Glomerular visceral epithelial cell (primary cell): ENCODE data around the gene SLC6A7.

Experiments used
- DNase-seq: peaks from one replicate; pipeline ENCODE4 v3.0.0-alpha.2; 2016; ENCODE audit errors: extremely low spot score

Gene SLC6A7

DNA sequence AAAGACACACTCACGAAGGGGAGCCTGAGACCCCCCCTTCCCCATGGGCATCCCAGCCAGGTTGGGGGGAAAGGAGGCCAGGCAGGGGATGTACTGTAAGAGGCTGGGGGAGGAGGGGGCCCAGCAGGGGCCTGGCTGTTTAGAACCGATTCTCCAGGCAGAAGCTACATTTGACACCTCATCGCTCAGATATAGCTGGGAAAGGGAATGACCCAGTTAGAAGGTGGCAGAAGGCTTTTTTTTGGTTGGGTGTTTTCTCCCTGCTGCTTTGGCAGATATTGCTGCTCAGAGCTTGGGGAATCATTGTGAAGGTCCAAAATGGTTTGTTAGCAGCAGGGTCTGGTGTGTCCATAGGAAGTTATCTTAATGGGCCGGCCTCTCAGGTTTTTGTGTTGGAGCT, 17.3 kb upstream of the SLC6A7 start:
- no peak for DNase-seq

DNA sequence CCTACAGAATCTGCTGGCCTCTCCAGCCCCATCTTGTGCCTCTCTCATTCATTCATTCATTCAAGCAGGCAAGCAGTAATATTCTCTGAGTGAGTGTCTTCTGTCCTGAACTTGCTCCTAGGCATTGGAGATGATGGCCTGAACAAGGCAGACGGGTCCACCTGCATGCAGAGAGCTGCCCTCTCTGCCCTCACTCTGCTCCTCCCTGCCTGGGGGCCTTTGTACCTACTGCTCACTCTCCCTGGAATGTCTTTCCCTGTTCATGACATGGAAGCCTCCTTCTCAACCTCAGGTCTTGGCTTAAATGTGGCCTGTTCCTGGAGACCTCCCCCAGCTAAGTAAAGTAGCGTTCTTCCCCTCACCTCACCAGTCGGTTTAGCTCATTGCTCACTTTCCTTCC, 16.7 kb upstream of the SLC6A7 start:
- DNase-seq: no peak

DNA sequence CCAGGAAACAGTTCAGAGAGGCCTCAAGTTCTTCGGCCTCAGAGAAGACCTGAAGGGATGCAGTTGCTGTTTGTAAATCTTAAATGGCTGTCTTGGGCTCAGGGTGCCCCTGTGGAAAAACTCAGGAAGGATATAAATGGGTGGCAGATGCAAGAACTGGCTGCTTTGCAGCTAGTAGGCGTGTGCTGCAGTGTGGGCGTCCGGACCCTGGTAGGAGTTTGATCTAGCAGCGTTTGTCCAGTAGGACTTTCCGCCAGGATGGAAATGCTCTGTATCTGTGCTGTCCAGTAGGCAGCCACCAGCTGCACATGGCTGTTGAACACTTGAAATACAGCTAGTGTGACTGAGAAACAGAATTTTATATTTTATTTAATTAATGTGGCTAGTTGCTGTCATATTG, 15.6 kb upstream of the SLC6A7 start:
- no peak for DNase-seq

DNA sequence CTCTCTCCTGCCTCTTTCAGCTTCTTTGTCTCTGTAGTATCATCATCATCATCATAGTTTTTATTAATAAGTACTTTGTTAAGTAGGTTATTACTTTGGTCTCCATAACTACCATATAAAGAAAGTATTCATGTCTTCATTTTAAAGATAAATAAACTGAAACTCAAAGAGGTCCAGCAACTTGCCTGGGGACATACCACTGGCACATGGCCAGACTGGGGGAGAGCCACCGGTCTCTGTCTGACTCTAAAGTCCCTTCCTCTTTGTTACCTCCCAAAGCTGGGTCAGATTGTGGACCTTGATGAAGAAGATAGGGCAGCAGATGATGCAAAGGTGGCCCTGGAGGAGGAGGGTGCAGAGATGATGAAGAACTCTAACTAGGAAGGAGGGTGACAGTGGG, 14.8 kb upstream of the SLC6A7 start:
- DNase-seq: no peak

DNA sequence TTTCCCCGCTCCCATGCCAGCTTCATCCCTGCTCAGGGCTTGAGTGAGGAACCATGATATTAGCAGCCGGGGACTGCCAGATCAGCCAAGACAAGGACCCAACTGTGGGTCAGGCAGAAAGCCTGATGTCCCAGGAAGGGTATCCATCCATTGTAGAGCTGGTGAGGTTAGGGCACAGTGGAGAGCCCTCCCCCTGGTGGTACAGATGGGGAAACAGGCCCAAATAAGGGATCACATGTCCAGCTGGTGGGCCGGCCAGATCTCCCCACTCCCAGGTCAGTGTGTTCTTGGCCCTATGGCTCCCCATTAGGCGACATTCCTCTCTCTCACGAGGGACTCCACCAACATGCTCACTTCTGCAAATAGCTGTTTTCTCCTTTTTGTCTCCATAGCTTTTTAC, 14.3 kb upstream of the SLC6A7 start:
- peak; percentile 40 for DNase-seq

- DNase-seq: peak; percentile 13
These were observed 13.0 kb upstream of the SLC6A7 start for GRCh38 chr5:150176745-150177477.

DNA sequence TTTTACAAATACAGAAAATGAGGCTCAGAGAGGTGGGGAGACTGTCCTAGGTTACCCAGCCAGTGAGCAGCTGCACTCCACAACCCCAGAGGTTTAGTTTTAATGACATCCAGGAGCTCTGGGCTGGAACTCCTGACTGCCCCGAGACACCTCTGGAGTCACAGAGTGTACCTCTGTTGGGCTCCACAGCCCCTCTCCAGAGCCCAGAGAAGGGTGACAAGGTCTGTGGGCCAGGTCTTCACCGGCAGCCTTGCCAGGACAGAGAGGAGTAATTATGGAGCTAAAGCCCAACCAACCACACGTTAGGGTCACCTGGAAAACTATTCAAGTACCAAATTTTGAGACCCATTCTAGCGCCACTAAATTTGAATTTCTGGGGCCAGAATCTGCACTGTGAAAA, 12.1 kb upstream of the SLC6A7 start:
- no peak for DNase-seq

GRCh38 chr5:150178262-150178661, 11.6 kb upstream of the SLC6A7 start:
- DNase-seq: peak; percentile 25

- DNase-seq: no peak
These were observed 10.7 kb upstream of the SLC6A7 start for GRCh38 chr5:150179019-150179620.

GRCh38 chr5:150180241-150181026, 9.4 kb upstream of the SLC6A7 start:
- no peak for DNase-seq

GRCh38 chr5:150181027-150181426, 8.8 kb upstream of the SLC6A7 start:
- DNase-seq: peak; percentile 28

DNA sequence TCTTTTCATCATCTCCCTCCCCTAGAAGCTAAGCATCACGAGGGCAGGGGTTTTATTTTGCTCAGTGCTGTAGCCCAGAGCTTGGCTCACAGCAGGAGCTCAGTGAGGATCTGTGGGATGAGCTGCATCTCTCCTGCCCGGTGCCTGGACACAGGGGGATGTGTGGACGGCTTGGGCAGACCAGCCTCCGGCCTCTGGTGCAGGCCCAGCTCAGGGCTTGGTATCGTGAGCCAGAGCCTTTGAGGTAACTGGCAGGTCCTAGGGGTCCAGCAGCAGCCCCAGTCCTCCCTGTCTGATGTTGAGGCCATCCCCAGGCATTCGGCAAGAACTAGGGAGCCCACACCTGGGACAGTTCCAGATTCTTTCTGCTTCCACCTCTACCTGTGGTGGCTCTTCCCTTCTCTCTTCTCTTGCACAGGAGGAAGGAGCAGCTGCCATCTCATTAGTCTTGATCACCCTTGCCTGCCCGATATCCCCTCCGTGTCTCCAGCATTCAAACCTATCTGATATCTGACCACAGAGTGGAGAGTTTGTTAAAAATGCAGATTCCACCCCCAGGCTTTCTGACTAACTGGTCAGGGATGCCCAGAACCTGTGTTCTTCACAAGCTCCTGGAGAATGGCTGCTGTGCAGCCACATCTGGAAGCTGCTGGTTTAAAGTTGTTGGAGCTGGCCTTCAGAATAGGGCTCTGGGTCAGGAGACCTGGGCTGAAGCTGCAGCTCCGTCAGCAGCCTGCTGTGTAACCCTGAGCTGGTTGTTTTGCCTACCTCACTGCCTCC, 7.9 kb upstream of the SLC6A7 start:
- no peak for DNase-seq

GRCh38 chr5:150182774-150183173, 7.1 kb upstream of the SLC6A7 start:
- no peak for DNase-seq

- no peak for DNase-seq
These were observed 6.4 kb upstream of the SLC6A7 start for GRCh38 chr5:150183436-150183835.

DNA sequence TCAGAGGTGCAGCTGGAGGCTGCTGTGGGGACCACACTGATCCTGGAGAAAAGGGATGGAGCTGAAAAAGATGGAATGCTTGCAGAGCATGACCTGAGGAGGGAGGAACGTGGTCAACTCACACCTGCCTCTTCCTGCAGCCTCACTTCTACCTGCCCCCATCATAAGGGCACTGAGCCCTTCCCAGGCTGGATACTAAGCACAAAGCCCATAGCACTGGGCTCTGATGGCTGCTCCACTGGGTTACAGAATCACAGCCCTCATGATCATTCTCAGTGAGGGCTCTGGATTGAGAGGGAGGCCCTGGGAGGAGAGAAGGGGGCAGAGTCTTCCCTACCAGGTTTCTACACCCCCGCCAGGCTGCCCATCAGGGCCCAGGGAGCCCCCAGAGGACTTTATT, 5.9 kb upstream of the SLC6A7 start:
- no peak for DNase-seq

DNA sequence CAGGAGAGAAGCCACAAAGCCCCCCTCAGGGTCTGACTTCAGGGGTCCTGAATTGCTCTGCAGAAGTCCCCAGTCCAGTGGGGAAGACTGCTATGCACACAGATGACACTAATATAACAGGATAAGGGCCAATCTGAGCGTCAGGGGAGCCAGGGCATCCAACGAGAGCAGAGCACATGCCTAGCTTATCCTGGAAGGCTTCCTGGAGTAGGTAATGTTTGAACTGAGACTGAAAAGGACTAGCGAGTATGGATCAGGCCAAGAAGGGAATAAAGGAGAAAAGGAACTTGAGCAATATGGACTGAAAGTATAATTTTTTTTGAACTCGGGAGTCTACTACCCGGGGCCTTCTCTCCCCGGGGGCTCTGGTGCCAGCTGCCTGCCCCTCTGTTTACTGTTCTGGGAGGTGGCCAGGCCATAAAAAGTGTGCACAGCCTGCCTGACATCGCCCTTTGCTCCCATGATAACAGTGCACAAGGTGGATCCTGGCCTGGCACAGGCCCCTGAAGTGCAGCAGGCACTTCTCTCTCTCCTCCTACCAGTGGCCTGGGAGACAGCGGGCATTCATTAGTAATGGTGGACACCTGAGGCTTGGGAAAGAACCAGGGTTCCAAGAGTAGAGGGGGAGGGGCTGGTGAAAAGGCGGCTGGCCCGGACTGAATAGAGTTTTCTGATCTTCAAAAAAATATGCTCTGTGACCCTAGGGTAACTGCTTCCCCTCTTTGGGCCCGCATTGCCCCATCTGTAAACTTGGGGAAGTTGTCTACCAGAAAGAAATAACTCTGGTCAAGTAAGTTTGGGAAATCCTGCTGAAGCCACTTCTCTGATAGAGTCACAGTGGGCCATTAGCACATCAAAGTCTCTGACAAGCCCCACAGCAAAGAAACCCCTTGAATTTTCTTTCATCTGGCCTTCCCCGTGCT, 4.6 kb upstream of the SLC6A7 start:
- no peak for DNase-seq

GRCh38 chr5:150186137-150186536, 3.7 kb upstream of the SLC6A7 start:
- DNase-seq: no peak

- no peak for DNase-seq
These were observed 3.0 kb upstream of the SLC6A7 start for GRCh38 chr5:150186897-150187296.

DNA sequence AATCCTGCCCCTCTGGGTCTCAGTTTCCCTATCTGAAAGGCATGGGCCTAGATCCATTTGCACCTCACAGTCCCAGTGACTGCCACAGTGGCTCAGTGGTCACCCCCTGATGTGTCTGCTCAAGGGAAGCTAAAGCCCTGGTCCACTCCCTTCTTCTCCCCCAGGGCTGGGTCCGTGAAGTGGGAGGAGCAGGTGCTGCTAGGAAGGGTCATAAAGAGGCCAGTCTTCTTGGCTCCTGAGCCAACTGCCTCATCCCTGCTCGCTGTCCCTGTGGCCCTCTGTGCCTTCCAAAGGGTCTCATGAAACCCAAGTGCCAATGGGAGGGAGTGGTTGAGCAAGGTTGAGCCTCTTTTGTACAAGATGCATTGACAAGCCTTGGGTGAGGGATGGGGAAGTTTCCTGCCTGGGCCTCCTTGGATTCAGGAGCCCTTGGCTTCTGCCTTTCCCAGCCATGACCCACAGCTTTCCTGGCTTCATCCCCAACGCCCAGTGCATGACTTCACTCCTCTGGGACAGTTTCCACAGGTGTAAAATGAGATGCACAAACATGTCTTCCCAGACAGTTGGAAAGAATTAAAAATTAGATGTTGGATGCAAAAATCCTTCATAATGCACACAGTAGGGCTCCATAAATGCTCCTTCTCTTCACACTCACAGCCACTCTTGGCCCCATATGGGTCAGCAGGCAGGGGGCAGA, 1.6 kb upstream of the SLC6A7 start:
- no peak for DNase-seq

- no peak for DNase-seq
These were observed 536 bp upstream of the SLC6A7 start for GRCh38 chr5:150189326-150189725.
